Measurements from ENCODE around the gene SEMA3F. TPM values are rescaled to one million over a fixed set of nuclear protein-coding genes. Genes with fewer than 3 reads are reported as not detected.

The SEMA3F gene
- total and polyA plus RNA-seq, 2 of the 4 experiments (the other 2 are of a cell fraction) = 7.3 to 23.3 TPM

GRCh38 chr3:50212502-50212901, 57.4 kb downstream of the SEMA3F start:
- ChIA-PET POLR2A (ENCODE audit: unreplicated experiment) (no interaction called here), CTCF (interaction anchor here (1.2 to 1.3 kb wide), 2 partner anchors 14 to 34 kb away, joined by 4 to 5 read pairs; no protein-coding TSS in a partner anchor)
- intact Hi-C loops (cut with micrococcal nuclease) (no loop called here), dilution Hi-C loops (cut with HindIII; ENCODE audit: low sequenced_read_pairs, unreplicated experiment) (no loop called here), in situ Hi-C loops (cut with MboI; ENCODE audit: low sequenced_read_pairs) (no loop called here)
- Histone ChIP-seq H4K8ac (ENCODE audit: low read depth in 2 of 2, low read length in 2 of 2) (no peak overlapping the region), H3K9me3 (ENCODE audit: control insufficient read depth, insufficient read depth, low read length) (no peaks in the 10 kb centered on the region), H3K27ac (ENCODE audit: insufficient read depth, low read length) (no peak overlapping the region), H2BK20ac (ENCODE audit: low read depth, low read length) (no peak overlapping the region), H3K36me3 (ENCODE audit: control insufficient read depth, insufficient read depth, low read length) (no peaks in the 10 kb centered on the region), H3K23ac (ENCODE audit: low read depth, low read length) (no peak overlapping the region), H3K79me1 (ENCODE audit: low read depth in 1 of 2, low read length in 2 of 2) (no peaks in the 10 kb centered on the region), H4K5ac (ENCODE audit: low read depth, low read length) (no peak overlapping the region), H2AK5ac (ENCODE audit: low read depth, low read length) (no peak overlapping the region), H3K56ac (ENCODE audit: extremely low read depth, insufficient read depth, low read length) (no peak overlapping the region), H2BK15ac (ENCODE audit: low read depth, low read length) (no peak overlapping the region), H3K4me1 (ENCODE audit: control insufficient read depth, insufficient read depth, low read length) (peaks cover 2% of the 10 kb centered on the region; the same call in 1 of the 2 replicates), H3K27me3 (ENCODE audit: control insufficient read depth, insufficient read depth, low read length) (peaks cover 31% of the 10 kb centered on the region), H3K4me3 (ENCODE audit: insufficient read depth, low read depth, low read length) (no peak overlapping the region), H4K91ac (ENCODE audit: insufficient read depth, low read depth, low read length) (no peak overlapping the region), H3K18ac (ENCODE audit: low read depth, low read length) (no peak overlapping the region), H2BK120ac (ENCODE audit: low read depth, low read length) (no peak overlapping the region), H3K14ac (replicated peaks; ENCODE audit: low read depth, low read length) (no peak overlapping the region), H2AFZ (replicated peaks; ENCODE audit: low read length, poor library complexity) (no peak overlapping the region), H3K4ac (ENCODE audit: low read depth, low read length) (no peak overlapping the region), H3K9ac (ENCODE audit: low read depth, low read length) (no peak overlapping the region), H2AK9ac (replicated peaks; ENCODE audit: low read depth, low read length, poor library complexity) (peak overlapping the region; percentile 37), H3K4me2 (ENCODE audit: low read depth, low read length) (no peak overlapping the region), H3K9me1 (ENCODE audit: insufficient read depth, low read length) (no peaks in the 10 kb centered on the region), H4K20me1 (ENCODE audit: insufficient read depth, low read length) (no peaks in the 10 kb centered on the region), H2BK5ac (ENCODE audit: low read depth, low read length, poor library complexity, severe bottlenecking) (no peak overlapping the region)
- ATAC-seq (ENCODE audit: low read depth) (no peak), DNase-seq (no peak)
- no TSS peak for BruUV-seq (replicated peaks)
- TF ChIP-seq SMC3 (IDR thresholded peaks at IDR 0.05; ENCODE audit: low read depth, low read length) (no peak), MAFK (IDR thresholded peaks at IDR 0.05; ENCODE audit: low read depth, low read length) (no peak), POLR2A (IDR thresholded peaks at IDR 0.05; ENCODE audit: low read depth, low read length) (no peak), BHLHE40 (IDR thresholded peaks at IDR 0.05; ENCODE audit: low read depth, low read length) (no peak), RAD21 (IDR thresholded peaks at IDR 0.05; ENCODE audit: low read length) (no peak)
- TF ChIP-seq, protein P1, sequence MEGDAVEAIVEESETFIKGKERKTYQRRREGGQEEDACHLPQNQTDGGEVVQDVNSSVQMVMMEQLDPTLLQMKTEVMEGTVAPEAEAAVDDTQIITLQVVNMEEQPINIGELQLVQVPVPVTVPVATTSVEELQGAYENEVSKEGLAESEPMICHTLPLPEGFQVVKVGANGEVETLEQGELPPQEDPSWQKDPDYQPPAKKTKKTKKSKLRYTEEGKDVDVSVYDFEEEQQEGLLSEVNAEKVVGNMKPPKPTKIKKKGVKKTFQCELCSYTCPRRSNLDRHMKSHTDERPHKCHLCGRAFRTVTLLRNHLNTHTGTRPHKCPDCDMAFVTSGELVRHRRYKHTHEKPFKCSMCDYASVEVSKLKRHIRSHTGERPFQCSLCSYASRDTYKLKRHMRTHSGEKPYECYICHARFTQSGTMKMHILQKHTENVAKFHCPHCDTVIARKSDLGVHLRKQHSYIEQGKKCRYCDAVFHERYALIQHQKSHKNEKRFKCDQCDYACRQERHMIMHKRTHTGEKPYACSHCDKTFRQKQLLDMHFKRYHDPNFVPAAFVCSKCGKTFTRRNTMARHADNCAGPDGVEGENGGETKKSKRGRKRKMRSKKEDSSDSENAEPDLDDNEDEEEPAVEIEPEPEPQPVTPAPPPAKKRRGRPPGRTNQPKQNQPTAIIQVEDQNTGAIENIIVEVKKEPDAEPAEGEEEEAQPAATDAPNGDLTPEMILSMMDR (conservative IDR thresholded peaks at IDR 0.05; ENCODE audit: low read depth, low read length) = no peak
- WGBS, 2 experiments (ENCODE audit: extremely low coverage in 2 of 2, insufficient read length in 1 of 2) = 83% methylated on average over 1 of the region's 4 CpGs; no CpG with 5 or more reads in 1 of the 2 experiments
